ENCODE data around the gene KCNIP1. TPM values are rescaled to one million over a fixed set of nuclear protein-coding genes. Genes with fewer than 3 reads are reported as not detected.

The KCNIP1 gene
- total RNA-seq, 1 experiment from 2014 or later: not detected

GRCh38 chr5:170475294-170476000 is 28.4 kb upstream of the KCNIP1 start:
- BruUV-seq (replicated peaks): no TSS peak
- H3K9me3 ChIP-seq (ENCODE audit: low read length): no peaks in the 10 kb centered on the region
- no peak overlapping the region for H3K4me3 ChIP-seq (ENCODE audit: low read length)
- ChIA-PET POLR2A (ENCODE audit: unreplicated experiment) (no interaction called here), CTCF (no interaction called here)
- no peak overlapping the region for H2AFZ ChIP-seq (ENCODE audit: low read length)
- intact Hi-C loops (cut with micrococcal nuclease): no loop called here
- H3K36me3 ChIP-seq (ENCODE audit: low read depth, low read length): no peaks in the 10 kb centered on the region
- no peaks in the 10 kb centered on the region for H3K79me2 ChIP-seq (ENCODE audit: low read length)
- H3K27me3 ChIP-seq (ENCODE audit: low read length): no peaks in the 10 kb centered on the region
- H3K4me1 ChIP-seq (ENCODE audit: insufficient read depth, low read length): no peaks in the 10 kb centered on the region; the same call in 1 of the 2 replicates
- no peaks in the 10 kb centered on the region for H3F3A ChIP-seq (ENCODE audit: low read length, unreplicated experiment)
- H3K9ac ChIP-seq (ENCODE audit: low read length): no peak overlapping the region
- H3K9me2 ChIP-seq (replicated peaks; ENCODE audit: low read length): no peaks in the 10 kb centered on the region
- TF ChIP-seq, protein P1, sequence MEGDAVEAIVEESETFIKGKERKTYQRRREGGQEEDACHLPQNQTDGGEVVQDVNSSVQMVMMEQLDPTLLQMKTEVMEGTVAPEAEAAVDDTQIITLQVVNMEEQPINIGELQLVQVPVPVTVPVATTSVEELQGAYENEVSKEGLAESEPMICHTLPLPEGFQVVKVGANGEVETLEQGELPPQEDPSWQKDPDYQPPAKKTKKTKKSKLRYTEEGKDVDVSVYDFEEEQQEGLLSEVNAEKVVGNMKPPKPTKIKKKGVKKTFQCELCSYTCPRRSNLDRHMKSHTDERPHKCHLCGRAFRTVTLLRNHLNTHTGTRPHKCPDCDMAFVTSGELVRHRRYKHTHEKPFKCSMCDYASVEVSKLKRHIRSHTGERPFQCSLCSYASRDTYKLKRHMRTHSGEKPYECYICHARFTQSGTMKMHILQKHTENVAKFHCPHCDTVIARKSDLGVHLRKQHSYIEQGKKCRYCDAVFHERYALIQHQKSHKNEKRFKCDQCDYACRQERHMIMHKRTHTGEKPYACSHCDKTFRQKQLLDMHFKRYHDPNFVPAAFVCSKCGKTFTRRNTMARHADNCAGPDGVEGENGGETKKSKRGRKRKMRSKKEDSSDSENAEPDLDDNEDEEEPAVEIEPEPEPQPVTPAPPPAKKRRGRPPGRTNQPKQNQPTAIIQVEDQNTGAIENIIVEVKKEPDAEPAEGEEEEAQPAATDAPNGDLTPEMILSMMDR (conservative IDR thresholded peaks at IDR 0.05; ENCODE audit: low read depth, low read length): no peak
- TF ChIP-seq EZH2 (IDR thresholded peaks at IDR 0.05; ENCODE audit: low read length, unreplicated experiment) (no peak), EZH2phosphoT487 (IDR thresholded peaks at IDR 0.05; ENCODE audit: borderline replicate concordance, low read length) (no peak)
- no peak for DNase-seq
- H4K20me1 ChIP-seq (ENCODE audit: low read length): no peaks in the 10 kb centered on the region
- no peak overlapping the region for H3K4me2 ChIP-seq (ENCODE audit: low read length)
- ATAC-seq: no peak
- no peak overlapping the region for H3K27ac ChIP-seq (ENCODE audit: low read length)

DNA sequence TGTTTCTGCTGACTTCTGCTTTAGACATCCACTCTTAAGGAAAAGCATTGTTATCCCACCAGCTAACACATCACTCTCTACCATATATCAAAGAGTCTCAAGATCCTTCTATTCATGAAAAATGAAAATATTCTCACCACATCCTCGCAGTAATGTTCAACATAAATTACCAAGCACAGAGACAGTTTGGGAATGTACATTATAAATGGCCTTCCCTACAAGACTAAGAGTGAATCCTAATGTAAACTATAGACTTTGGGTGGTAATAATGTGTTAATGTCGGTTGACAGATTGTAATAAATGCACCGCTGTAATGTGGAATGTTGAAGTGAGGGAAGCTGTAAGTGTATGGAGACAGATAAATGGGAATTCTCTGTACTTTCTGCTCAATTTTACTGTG is 27.1 kb upstream of the KCNIP1 start:
- CTCF ChIA-PET: no interaction called here
- Histone ChIP-seq H3K9me3 (ENCODE audit: low read length) (no peaks in the 10 kb centered on the region), H3K36me3 (ENCODE audit: low read depth, low read length) (no peaks in the 10 kb centered on the region)

GRCh38 chr5:170477906-170478305 is 25.9 kb upstream of the KCNIP1 start:
- Histone ChIP-seq H3K79me2 (ENCODE audit: low read length) (no peaks in the 10 kb centered on the region), H3F3A (ENCODE audit: low read length, unreplicated experiment) (no peaks in the 10 kb centered on the region), H3K9me2 (replicated peaks; ENCODE audit: low read length) (no peaks in the 10 kb centered on the region), H3K27me3 (ENCODE audit: low read length) (no peaks in the 10 kb centered on the region), H3K9me3 (ENCODE audit: low read length) (no peaks in the 10 kb centered on the region), H4K20me1 (ENCODE audit: low read length) (no peaks in the 10 kb centered on the region), H3K4me3 (ENCODE audit: low read length) (no peak overlapping the region), H3K9ac (ENCODE audit: low read length) (no peak overlapping the region), H3K4me2 (ENCODE audit: low read length) (no peak overlapping the region), H2AFZ (ENCODE audit: low read length) (no peak overlapping the region), H3K4me1 (ENCODE audit: insufficient read depth, low read length) (no peaks in the 10 kb centered on the region; the same call in 1 of the 2 replicates), H3K27ac (ENCODE audit: low read length) (no peak overlapping the region), H3K36me3 (ENCODE audit: low read depth, low read length) (no peaks in the 10 kb centered on the region)
- intact Hi-C loops (cut with micrococcal nuclease): no loop called here
- ATAC-seq: no peak
- POLR2A ChIA-PET (ENCODE audit: unreplicated experiment): no interaction called here
- no peak for DNase-seq
- no TSS peak for BruUV-seq (replicated peaks)
- TF ChIP-seq, protein P1 (conservative IDR thresholded peaks at IDR 0.05; ENCODE audit: low read depth, low read length): no peak
- no peak for TF ChIP-seq EZH2 (IDR thresholded peaks at IDR 0.05; ENCODE audit: low read length, unreplicated experiment)
- CTCF ChIA-PET: no interaction called here

More for the DNA sequence above, 27.1 kb upstream of the KCNIP1 start:
- intact Hi-C loops (cut with micrococcal nuclease): no loop called here
- H3K4me2 ChIP-seq (ENCODE audit: low read length): no peak overlapping the region
- no peak for ATAC-seq
- H3K9ac ChIP-seq (ENCODE audit: low read length): no peak overlapping the region
- no peak overlapping the region for H2AFZ ChIP-seq (ENCODE audit: low read length)
- H4K20me1 ChIP-seq (ENCODE audit: low read length): no peaks in the 10 kb centered on the region
- no TSS peak for BruUV-seq (replicated peaks)
- no peak for DNase-seq
- H3K79me2 ChIP-seq (ENCODE audit: low read length): no peaks in the 10 kb centered on the region
- H3K4me1 ChIP-seq (ENCODE audit: insufficient read depth, low read length): no peaks in the 10 kb centered on the region; the same call in 1 of the 2 replicates
- TF ChIP-seq, protein P1 (conservative IDR thresholded peaks at IDR 0.05; ENCODE audit: low read depth, low read length): no peak
- no peaks in the 10 kb centered on the region for H3K9me2 ChIP-seq (replicated peaks; ENCODE audit: low read length)
- POLR2A ChIA-PET (ENCODE audit: unreplicated experiment): no interaction called here
- no peaks in the 10 kb centered on the region for H3K27me3 ChIP-seq (ENCODE audit: low read length)
- H3K4me3 ChIP-seq (ENCODE audit: low read length): no peak overlapping the region
- H3K27ac ChIP-seq (ENCODE audit: low read length): no peak overlapping the region
- H3F3A ChIP-seq (ENCODE audit: low read length, unreplicated experiment): no peaks in the 10 kb centered on the region

All from PC-3 (cell line).